Measurements from ENCODE around the gene GOLGA6A.
"Not testable (repeated sequence)": the region's sequence is repeated elsewhere in the genome, so short reads cannot be mapped to it uniquely, and the experiment has no call there.

Gene GOLGA6A

DNA sequence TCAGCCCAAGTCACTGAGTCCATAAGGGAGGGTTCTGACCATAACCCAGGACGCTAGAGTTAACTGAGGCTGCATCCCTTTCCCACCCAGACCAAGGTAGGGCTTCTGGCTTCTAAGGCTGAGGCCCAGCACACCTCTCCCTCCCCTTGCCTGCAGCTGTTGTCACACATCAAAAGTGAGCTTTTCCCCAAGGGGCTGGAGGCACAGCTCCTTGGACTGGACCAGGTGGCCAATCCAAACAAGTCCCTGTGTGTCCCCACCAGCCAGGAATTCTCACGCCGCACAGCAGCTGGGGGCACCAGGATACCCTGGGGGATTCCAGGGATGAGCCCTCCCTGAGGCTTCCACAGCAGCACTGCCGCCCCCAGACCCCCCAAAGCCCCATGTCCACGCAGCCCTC, 25.8 kb upstream of the GOLGA6A start:
- no peak for DNase-seq

DNA sequence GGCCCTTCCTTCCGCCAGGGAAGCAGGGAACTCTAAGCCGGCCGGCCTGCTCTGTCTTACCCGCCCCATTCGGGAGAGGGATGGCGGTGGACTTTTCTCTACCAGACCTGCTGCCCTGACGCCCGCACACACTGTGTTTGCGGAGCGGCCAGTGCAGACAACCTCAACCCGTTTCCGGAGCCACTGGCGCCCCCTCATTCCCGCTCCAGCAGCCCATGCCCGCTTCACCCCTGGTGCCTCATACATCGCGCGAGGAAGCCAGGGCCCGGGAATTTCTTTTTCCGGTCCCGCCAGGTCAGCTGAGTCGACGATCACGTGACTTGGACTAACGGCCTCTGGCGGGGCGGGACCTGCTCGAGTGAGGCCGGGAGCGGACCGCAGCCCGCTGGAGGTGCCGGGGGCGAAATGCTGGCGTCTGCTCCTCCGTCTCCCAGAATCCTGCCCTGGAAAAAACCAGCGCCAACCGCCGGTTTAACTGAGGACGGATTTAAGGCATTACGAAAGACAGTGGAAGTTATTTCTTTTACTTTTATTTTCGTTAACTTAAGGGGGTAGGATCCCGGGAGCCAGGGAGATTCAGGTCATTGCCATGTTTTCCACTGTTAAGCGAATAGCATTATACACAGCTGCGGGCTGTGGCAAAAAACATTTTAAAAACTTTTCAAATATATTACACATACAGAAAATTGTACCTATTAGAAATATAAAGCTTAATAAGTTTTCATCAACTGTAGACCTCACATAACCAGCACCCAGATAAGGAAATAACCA, 17.8 kb upstream of the GOLGA6A start:
- DNase-seq, result peak in 4 of 5 experiments; percentile 33 to 78 (median 58)

DNA sequence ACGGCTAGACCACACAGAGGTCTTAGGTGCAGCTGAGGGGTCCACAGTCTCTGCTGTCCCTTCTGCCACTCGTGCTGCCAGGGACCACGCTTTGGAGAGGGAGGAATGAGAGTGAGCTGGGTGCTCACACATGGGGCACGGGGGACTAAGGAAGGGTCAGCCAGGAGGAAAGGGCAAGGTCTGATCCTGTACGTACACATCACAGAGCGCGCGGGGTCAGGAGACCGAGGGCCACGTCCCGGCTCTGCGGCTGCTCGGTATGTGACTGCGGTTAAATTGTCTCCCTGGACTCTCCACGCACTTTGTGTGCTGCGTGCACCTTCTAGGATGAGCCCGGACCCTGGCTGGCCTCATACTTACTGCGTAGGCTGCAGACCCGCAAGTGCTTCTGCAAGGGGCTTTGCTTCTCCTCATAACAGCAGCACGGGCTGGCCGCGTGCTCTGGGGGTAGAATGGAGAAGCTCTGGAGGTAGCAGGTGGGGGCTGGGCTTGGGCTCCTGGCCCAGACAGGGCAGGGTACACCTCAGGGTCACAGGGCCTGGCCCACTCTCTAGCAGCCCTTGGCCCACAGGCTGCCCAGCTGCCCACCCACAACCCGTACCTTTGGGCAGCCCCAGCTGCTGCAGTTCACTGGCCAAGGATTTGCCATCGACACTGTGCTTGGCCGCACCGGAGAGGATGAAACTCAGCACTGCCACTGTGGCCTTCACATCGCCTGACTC, 14.6 kb upstream of the GOLGA6A start:
- not testable (repeated sequence) for DNase-seq

DNA sequence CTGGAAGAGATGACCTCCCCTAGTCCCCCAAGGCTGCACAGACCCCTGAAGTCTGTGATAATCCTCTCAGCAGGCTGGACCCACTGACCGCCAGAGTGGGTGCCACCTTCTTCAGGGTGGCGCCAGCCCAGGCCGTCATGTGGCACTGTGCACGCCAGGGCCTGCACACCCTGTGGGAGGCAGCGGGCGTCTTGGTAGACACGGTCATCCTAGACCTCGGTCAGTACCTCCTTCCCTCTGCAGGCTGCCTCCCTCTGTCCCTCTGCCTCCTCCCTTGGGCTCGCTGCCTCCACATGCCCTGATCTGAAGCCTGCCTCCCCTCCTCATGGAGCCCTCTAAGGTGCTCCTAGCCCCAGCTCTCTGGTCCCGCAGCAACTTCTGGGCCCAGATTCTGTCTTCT, 13.3 kb upstream of the GOLGA6A start:
- not testable (repeated sequence) for DNase-seq

DNA sequence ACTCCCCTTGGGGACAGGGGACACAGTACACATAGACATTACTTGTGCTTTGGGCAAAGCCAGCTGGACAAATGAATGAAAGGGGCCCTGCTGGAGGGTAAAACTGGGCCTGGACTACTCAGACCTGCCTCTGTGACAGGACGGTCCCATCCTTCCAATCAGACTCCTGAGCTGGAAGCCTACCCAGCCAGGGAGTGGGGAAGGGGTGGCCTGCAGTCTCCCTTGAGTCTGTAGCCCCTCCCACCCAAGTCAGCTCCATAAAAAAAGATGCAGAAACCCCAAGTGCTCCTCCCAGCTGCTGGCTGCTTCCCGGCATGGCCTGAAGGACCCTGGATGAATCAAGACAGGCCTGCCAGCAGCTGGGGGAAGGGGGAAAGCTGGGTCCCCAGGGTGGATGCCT, 12.2 kb upstream of the GOLGA6A start:
- not testable (repeated sequence) for DNase-seq

DNA sequence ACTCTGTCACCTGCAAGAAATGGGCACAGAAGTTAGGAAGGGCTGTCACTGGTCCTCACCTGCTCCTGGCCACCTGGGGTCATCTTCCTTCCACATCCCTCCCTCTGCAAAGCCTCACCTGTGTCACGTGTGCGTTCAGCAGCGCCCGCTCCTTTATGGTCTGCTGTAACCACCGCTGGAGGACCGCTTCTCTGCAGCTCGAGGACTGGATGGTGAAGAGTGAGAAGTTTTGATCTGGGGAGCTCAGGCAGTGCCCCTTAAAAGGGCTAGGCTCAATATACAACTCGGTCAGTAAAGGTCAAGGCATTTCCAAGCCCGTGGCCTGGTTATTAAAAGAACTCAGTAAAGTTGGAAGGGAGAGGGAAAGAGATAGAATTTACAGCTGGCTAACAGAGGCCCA, 6.6 kb downstream of the GOLGA6A start:
- not testable (repeated sequence) for DNase-seq

DNA sequence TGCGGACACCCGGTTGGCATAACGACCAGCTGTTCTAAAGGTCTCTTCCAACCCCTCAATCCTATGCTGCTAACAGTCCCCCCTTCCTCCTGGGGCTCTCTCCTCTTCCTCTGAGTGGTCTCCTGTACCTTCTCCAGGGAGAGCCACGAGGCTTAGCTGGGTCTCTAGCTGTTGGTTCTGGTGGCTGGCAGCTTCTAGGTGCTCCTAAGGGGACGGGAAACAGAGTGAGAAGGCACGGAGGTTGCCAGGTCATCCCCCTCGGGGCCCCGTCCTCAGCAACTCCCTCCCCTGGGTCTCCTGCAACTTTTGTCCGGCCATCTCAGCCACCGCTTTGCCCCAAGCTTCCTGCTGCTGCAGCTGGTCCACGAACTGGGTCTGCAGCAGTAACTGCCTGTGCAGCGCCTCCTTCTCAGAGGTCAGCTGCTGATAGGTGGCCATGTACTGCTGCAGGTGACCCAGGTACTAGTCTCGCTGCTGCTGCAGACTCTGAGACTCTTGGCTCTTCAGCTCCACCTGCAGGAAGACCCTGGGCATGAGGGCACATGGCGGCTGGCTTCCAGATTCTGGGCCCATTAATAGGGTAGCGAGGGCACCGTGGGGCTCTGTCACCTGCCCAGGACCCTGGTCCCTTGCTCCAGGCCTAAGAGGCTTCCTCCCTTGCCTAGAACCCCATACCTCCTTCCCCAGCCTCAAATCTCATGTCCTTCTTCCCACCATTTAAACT, 9.6 kb downstream of the GOLGA6A start:
- DNase-seq, result peak in 1 of 5 experiments; percentile 36

DNA sequence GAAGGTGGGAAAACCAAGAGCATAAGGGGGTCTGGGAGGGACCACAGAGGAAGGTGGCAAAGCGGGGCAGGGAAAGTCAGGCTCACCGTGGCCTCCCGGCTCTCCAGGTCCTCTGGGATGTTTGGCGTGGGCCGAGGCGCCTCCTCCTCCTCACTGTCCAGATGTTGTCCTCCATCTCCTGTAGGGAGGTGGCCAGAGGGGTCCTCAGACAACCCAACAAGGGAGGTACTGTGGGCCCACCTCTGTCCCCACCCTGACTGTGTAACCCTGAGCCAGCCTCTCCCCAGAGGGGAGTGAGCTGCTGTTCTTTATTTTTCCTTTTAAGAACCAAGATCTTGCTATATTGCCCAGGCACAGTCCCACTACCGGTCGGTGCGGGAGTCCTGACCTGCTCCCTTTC, 10.2 kb downstream of the GOLGA6A start:
- not testable (repeated sequence) for DNase-seq

DNA sequence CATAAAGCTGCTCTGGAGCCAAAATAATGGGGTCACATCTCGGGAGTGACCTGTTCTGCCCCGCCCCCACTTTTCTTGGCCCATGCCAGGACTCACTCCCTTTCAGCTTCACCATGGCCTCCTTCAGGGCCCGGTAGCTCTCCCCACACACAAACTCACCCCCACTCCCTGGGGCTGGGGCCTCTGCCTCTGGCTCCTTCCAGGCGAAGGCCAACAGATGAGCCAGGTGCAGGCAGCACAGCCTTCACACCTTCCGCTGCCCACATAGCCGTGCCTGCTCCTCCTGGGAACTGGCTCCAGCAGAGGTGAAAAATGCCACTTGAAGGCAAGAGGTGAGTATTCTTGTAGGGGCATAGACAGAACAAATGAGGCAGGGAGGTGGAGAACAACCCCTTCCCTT, 10.7 kb downstream of the GOLGA6A start:
- DNase-seq, result not testable (repeated sequence)

DNA sequence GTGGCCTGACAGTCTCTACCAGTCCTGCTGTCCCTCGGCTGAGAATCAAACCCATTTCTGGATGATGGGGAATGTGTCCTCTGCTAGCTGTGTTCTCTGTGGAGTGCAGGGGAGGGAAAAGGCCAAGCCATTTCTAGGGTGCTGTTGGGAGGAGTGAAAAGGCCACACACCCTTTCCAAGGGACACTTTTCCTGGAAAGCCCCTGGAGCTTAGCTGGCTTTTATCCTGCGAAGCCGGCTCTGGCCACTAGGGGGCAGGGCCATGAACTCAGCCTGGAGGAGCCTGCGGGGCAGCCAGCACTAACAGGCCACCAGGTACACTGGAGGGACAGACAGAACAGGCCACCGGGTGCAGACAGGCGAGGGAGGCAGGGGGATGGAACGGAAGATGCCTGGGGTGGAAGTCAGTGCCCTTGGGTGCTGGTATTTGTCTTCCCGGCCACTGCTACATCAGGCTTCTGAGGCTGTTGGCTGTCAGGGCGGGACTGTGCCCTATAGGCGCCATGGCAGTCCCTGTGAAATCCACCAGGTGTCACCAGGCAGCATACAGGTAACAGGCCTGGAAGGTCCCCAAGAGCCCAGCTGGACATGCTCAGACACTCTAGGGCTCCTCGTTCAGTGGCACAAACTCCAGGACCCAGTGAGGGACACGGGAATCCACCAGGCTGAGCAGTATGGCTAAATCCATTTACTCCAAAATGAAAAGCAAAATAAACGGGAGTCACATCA, 16.5 kb downstream of the GOLGA6A start:
- DNase-seq, result peak in 3 of 5 experiments; percentile 38 to 47 (median 38)

DNA sequence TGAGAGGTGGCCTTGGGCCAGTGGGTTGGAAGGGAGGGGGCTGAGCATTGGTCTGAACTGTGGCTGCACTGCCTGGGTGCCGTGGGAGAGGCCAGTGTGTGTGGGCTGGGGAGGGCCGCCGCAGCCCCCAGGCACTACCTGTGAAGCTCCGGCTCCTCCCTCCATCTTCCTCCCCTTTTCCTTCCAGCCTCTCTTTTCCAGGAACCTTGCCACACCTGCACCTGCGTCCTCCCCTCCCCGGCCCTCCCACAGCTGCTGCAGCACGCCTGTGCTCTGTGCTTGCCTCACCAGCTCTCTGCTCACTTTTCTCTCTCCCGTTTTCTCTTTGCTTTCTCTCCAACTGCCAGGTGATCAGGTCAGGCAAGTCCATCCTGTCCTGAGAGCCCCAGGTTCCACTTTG, 17.5 kb downstream of the GOLGA6A start:
- DNase-seq, result not testable (repeated sequence)

DNA sequence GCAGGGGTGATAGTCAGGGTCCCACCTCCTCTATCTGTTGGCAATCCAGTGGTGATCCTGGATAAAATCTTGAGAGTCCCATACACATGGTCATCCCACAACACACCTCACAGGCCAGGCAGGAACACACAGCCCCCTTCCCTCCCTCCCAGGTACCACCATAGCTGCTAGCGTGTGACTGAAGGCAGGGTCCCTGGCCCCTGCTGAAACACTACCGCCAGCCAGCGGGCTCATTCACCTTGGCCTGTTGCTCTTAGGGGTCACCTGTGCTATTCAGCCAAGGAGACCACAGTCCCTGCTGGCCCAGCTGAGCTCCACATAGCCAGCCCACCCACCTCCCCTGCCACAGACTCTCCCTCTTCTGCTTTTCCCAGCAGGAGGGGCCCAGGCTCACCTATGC, 18.2 kb downstream of the GOLGA6A start:
- not testable (repeated sequence) for DNase-seq

DNA sequence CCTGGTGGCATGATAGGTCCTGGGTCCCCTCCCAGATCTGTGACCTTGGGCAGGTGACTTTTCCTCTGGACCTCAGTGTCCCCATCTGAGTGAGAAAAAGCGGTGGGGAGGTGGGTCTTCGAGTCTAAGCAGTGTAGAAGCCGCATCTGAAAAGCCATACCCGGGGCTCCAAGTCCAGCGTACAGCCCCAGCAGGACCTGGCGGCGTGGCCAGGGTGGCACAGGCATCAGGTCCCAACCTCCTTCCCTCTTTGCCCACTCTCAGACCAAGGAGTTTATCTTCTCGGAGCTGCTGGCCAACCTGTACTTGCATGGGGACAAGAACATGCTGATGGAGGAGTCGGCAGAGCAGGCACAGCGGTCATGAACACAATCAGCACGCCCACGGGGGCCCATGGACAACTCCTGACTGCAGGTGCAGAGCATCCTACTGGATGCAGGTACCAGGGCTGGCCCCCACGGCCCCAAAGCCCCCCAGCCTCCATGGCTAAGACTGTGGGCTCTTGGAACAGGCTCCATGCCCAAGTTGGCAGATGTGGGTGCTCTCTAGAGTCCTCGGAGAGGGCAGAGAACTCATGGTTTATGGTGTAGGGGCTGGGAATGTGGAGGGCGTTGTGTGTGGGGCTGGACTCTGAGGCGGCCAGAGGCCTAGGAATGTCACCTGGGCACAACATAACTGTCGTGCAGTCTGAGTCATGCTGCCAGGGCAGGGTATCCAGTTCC, 18.8 kb downstream of the GOLGA6A start:
- not testable (repeated sequence) for DNase-seq

DNA sequence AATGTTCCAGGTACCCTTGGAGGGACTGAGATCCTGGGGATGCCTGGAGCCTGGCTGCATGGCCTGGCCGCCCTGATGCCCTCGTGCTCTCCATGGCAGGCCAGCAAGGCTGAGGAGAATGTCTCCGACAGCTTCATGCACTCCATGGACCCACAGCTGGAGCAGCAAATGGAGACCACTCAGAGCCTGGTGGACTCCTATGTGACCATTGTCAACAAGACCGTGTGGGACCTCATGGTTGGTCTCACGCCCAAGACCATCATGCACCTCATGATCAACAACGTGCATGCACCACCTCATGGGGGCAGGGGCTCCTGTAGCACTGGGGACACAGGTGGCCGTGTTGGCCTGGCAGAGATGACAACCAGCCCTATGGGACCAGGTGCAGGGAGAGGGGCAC, 19.7 kb downstream of the GOLGA6A start:
- no peak for DNase-seq

DNA sequence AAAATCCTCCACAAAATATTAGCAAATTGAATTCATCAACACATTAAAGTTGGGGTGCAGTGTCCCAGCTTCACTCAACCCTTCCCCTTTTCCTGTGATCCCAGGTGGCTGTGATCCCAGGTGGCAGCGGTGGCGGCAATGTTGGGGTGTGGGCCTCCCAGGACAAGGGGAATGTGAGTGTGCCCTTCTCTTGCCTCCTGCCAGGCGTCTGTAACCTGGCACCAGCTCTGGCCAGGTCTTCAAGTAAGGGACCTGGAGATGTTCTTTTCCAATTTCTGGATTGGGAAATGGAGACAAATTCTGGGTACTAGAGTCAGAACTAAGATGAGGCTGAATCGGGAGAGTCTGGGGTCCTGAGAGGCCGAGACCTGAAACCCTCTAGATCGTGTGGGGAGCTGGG, 20.1 kb downstream of the GOLGA6A start:
- no peak for DNase-seq

DNA sequence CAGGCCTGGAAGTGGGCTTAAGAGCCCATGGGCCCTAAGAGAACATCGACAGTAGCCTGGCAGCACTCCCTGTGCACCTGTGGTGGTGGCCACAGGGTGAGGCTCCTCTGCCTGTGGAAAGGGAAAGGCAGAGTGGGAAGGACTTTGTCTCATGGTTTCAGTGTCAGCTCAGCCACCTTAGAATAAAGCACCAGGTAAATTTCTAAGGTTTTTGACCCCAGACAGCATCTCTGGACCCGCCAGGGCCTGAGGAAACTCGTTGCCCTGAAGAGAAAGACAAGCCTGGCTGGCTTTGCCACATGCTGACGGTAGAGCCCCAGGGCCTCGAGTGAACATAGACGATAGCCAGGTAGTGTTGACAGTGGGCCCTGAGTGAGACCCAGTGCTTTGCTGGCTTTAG, 22.1 kb downstream of the GOLGA6A start:
- no peak for DNase-seq

DNA sequence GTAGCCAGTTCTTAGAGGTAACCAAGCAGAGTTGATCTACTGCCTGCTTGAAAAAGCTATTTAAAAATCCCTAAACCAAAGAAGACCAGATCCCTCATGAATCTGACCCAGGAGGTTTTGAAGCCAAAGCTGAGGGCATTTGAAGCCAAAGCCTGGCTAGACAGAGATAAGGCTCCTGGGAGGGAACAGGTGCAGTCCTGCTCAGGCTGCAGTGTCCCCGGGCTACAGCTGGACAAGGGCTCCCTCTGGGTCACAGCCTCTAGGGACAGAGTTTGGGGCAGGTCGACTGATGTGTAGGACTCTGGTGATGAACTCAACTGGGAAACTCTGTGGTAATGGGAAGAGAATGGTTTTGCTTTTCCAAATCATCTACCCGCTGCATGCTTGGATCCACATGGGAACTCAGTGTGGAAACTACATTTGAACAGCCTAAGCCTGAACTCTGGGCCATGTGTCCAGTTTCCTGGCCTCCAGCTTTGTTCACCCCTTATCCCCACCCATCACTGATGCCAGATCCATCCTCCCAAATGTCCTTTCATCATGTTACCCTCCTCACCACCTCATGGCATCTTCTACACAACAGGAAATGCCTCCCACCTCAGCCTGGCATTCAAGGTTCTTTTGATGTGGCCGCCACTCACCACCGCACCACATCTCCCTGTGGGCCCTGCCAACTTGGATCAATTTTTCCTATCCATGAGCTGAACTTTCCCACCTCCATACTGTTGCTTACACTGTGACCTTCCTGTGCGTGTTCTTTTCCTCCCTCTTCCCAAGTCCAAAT, 23.1 kb downstream of the GOLGA6A start:
- not testable (repeated sequence) for DNase-seq

DNA sequence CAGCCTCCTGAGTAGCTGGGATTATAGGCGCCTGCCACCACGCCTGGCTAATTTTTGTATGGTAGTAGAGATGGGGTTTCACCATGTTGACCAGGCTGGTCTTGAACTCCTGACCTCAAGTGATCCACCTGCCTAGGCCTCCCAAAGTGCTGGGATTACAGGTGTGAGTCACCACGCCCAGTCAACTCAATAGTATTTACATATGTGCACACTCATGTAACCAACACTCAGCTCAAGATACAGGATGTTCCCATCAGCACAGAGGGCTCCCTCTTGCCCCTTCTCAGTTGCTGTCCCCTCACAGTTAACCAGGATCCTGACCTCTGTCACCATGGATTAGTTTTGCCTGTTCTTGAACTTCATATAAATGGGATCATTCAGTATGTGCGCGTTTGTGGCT, 26.0 kb downstream of the GOLGA6A start:
- DNase-seq, result not testable (repeated sequence)

DNA sequence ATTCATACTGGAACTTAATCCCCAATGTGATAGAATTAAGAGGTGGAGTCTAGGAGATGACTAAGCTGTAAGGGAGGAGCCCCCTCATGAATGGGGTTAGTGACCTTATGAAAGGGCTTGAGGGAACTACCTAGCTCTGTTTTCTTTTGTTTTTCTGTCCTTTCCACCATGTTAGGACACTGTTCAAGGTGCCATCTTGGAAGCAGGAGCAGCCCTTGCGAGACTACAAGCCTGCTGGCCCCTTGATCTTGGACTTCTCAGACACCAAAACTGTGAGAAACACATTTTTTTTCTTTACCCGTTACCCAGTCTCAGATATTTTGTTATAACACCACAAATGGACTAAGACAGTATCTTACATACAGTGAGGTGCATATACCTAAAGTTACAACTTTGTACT, 26.5 kb downstream of the GOLGA6A start:
- DNase-seq, result no peak

DNA sequence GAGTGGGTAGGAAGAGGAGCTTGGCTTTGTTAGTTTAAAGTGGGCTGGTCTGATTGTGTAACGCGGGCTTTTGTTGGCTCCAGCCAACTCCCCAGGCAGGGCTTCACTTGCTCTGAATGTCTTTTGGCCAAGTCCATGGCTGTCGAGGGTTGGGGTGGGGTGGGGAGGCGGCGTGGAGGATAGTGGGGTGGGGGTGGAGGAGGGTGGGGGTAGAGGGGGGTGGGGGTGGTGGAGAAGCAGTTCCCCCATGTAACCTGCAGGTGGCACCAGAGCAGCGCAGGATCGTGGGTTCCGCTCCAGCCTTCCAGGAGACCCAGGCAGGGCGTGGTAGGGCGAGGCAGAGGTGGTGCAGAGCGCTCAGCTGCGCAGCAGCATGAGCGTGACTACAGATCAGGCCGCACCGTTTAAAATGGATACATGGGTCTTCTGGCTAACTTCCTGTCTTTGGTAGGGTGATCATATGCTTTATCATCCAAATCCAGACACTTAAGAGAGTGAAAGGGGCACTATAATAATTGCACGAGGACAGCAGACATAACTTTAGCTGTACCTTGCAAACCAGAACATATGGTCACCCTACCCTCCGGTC, 28.3 kb downstream of the GOLGA6A start:
- peak; percentile 12 to 77 (median 50) for DNase-seq

DNA sequence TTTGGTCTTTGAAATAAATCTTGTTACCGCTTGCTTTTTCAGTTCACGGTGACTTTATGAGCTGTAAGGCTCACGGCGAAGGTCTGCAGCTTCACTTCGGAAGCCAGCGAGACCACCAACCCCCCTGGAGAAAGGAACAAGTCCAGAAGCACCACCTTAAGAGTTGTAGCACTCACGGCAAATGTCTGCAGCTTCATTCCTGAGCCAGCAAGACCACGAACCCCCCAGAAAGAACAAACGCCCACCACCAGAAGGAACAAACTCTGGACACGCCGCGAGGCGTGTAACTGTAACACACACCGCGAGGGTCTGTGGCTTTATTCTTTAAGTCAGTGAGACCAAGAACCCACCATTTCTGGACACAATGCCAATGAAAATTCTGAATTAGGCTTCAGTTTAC, 28.8 kb downstream of the GOLGA6A start:
- DNase-seq, result no peak
